GM23338 (cell line): ENCODE data around the gene CBX2.

Experiments used
- EZH2 ChIP-seq: fragments of 200-600 bp; sonication (generic); IDR thresholded peaks from one replicate; pipeline ENCODE4 v1.8.0; 2017; ENCODE audit warnings: antibody characterized with exemption, mild to moderate bottlenecking, low read depth; ENCODE audit not compliant: unreplicated experiment
- EZH2phosphoT487 ChIP-seq: fragments of 200-600 bp; sonication (generic); IDR thresholded peaks from one replicate; pipeline ENCODE4 v1.8.1; 2018; ENCODE audit warnings: antibody characterized with exemption; ENCODE audit not compliant: unreplicated experiment
- JUNB ChIP-seq: IDR thresholded peaks from one replicate; pipeline ENCODE4 v1.6.1; 2016; ENCODE audit warnings: antibody characterized with exemption; ENCODE audit not compliant: unreplicated experiment
- POLR2AphosphoS5 ChIP-seq: IDR thresholded peaks from 2 replicates; pipeline ENCODE4 v1.6.1; 2016; ENCODE audit warnings: antibody characterized with exemption, low read depth
- TF ChIP-seq, protein P1 (sequence below), 2 experiments: fragments of 200-600 bp in 1 of 2; sonication (generic) in 1 of 2; conservative IDR thresholded peaks; 2 replicates each; pipeline versions ENCODE4 v1.5.1 to v1.6.1; 2016 to 2017; ENCODE audit warnings: antibody characterized with exemption in 2 of 2, low read depth in 2 of 2, mild to moderate bottlenecking in 2 of 2, moderate library complexity in 1 of 2
- TF ChIP-seq, protein P2 (sequence below): IDR thresholded peaks from one replicate; pipeline ENCODE4 v1.6.1; 2018; ENCODE audit warnings: antibody characterized with exemption; ENCODE audit not compliant: unreplicated experiment
- TF ChIP-seq, protein P3 (sequence below): IDR thresholded peaks from 2 replicates; pipeline ENCODE4 v1.6.1; 2016; ENCODE audit warnings: antibody characterized with exemption

DNA sequence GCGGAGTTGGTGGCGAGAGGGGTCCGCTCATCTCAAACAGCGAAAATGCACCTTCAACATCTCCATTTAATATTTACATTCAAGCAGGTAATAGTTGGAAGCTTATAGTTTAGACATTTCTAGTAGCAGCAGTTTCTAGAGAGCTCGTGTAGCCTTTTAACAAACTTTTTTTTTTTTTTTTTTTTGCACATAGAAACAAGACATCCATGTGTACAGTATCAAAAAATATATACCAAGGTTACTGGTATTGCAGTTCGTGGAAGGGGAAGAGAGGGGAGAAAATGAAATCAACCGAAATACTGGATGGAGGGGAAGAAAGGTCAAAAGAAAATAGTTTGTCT, 55.1 kb downstream of the CBX2 start:
- TF ChIP-seq, protein P1, sequence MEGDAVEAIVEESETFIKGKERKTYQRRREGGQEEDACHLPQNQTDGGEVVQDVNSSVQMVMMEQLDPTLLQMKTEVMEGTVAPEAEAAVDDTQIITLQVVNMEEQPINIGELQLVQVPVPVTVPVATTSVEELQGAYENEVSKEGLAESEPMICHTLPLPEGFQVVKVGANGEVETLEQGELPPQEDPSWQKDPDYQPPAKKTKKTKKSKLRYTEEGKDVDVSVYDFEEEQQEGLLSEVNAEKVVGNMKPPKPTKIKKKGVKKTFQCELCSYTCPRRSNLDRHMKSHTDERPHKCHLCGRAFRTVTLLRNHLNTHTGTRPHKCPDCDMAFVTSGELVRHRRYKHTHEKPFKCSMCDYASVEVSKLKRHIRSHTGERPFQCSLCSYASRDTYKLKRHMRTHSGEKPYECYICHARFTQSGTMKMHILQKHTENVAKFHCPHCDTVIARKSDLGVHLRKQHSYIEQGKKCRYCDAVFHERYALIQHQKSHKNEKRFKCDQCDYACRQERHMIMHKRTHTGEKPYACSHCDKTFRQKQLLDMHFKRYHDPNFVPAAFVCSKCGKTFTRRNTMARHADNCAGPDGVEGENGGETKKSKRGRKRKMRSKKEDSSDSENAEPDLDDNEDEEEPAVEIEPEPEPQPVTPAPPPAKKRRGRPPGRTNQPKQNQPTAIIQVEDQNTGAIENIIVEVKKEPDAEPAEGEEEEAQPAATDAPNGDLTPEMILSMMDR (conservative IDR thresholded peaks at IDR 0.05; ENCODE audit: low read depth in 2 of 2), result no peak
- TF ChIP-seq POLR2AphosphoS5, result no peak
- peak; percentile 84 for TF ChIP-seq EZH2
- TF ChIP-seq EZH2phosphoT487, result no peak
- TF ChIP-seq, protein P2, sequence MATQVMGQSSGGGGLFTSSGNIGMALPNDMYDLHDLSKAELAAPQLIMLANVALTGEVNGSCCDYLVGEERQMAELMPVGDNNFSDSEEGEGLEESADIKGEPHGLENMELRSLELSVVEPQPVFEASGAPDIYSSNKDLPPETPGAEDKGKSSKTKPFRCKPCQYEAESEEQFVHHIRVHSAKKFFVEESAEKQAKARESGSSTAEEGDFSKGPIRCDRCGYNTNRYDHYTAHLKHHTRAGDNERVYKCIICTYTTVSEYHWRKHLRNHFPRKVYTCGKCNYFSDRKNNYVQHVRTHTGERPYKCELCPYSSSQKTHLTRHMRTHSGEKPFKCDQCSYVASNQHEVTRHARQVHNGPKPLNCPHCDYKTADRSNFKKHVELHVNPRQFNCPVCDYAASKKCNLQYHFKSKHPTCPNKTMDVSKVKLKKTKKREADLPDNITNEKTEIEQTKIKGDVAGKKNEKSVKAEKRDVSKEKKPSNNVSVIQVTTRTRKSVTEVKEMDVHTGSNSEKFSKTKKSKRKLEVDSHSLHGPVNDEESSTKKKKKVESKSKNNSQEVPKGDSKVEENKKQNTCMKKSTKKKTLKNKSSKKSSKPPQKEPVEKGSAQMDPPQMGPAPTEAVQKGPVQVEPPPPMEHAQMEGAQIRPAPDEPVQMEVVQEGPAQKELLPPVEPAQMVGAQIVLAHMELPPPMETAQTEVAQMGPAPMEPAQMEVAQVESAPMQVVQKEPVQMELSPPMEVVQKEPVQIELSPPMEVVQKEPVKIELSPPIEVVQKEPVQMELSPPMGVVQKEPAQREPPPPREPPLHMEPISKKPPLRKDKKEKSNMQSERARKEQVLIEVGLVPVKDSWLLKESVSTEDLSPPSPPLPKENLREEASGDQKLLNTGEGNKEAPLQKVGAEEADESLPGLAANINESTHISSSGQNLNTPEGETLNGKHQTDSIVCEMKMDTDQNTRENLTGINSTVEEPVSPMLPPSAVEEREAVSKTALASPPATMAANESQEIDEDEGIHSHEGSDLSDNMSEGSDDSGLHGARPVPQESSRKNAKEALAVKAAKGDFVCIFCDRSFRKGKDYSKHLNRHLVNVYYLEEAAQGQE, result no peak
- TF ChIP-seq JUNB, result no peak
- TF ChIP-seq, protein P3, sequence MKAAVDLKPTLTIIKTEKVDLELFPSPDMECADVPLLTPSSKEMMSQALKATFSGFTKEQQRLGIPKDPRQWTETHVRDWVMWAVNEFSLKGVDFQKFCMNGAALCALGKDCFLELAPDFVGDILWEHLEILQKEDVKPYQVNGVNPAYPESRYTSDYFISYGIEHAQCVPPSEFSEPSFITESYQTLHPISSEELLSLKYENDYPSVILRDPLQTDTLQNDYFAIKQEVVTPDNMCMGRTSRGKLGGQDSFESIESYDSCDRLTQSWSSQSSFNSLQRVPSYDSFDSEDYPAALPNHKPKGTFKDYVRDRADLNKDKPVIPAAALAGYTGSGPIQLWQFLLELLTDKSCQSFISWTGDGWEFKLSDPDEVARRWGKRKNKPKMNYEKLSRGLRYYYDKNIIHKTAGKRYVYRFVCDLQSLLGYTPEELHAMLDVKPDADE, result no peak
